ENCODE measurements around the gene PIK3C2B. TPM values are rescaled to one million over a fixed set of nuclear protein-coding genes. Genes with fewer than 3 reads are reported as not detected.

The PIK3C2B gene
- total and polyA plus RNA-seq, 4 donors: 2.8 to 14.9 (median 5.4) TPM

DNA sequence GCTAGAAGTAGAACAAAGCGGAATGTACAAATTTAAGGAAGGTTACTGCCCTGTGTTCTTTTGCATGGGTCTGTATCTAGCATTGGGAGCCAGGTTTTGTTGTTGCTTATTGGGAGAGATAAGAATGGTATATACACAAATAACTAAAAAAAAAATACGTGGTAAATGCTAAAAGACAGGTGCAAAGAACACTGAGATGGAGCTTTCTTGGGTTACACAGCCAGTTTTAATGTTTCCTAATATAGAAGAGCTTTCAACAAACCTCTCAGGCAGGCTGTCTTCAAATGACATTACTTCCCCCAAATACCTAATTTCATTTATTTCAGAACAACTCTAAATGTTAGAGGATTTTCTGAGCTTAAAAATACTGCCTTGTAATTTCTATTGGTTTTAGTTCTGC lies 20.2 kb upstream of the PIK3C2B start:
- no peak for DNase-seq (ENCODE audit: low spot score)
- Histone ChIP-seq H3K27me3 (ENCODE audit: control insufficient read depth in 4 of 4, insufficient read depth in 4 of 4, low read length in 3 of 4) (no peaks in the 10 kb centered on the region), H3K4me1 (ENCODE audit: control insufficient read depth in 4 of 4, insufficient read depth in 4 of 4, low read length in 3 of 4) (peaks cover 4 to 21% (median 9%) of the 10 kb centered on the region in 4 donors), H3K27ac (ENCODE audit: low read depth in 1 of 2, low read length in 2 of 2) (no peak overlapping the region), H3K9ac (ENCODE audit: low read depth in 1 of 2, low read length in 2 of 2) (no peak overlapping the region), H3K9me3 (ENCODE audit: control insufficient read depth in 4 of 4, low read length in 3 of 4) (no peaks in the 10 kb centered on the region), H3K4me3 (ENCODE audit: low read depth in 1 of 3, low read length in 3 of 3) (no peak overlapping the region), H3K36me3 (ENCODE audit: control insufficient read depth in 4 of 4, insufficient read depth in 3 of 4, low read depth in 1 of 4, low read length in 3 of 4) (peaks cover 0 to 10% (median 0%) of the 10 kb centered on the region in 4 donors)
- no peak for TF ChIP-seq FOXA2 (IDR thresholded peaks at IDR 0.05)
- TF ChIP-seq RXRA (IDR thresholded peaks at IDR 0.05): no peak
- no peak for TF ChIP-seq ATF3 (IDR thresholded peaks at IDR 0.05)
- TF ChIP-seq HNF4G (IDR thresholded peaks at IDR 0.05): no peak
- no peak for TF ChIP-seq EGR1 (IDR thresholded peaks at IDR 0.05; ENCODE audit: low read depth in 2 of 2)
- TF ChIP-seq SP1 (IDR thresholded peaks at IDR 0.05): no peak
- TF ChIP-seq, protein P1, sequence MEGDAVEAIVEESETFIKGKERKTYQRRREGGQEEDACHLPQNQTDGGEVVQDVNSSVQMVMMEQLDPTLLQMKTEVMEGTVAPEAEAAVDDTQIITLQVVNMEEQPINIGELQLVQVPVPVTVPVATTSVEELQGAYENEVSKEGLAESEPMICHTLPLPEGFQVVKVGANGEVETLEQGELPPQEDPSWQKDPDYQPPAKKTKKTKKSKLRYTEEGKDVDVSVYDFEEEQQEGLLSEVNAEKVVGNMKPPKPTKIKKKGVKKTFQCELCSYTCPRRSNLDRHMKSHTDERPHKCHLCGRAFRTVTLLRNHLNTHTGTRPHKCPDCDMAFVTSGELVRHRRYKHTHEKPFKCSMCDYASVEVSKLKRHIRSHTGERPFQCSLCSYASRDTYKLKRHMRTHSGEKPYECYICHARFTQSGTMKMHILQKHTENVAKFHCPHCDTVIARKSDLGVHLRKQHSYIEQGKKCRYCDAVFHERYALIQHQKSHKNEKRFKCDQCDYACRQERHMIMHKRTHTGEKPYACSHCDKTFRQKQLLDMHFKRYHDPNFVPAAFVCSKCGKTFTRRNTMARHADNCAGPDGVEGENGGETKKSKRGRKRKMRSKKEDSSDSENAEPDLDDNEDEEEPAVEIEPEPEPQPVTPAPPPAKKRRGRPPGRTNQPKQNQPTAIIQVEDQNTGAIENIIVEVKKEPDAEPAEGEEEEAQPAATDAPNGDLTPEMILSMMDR (IDR thresholded peaks at IDR 0.05; ENCODE audit: low read depth, low read length, missing input control): no peak
- TF ChIP-seq, protein P2, sequence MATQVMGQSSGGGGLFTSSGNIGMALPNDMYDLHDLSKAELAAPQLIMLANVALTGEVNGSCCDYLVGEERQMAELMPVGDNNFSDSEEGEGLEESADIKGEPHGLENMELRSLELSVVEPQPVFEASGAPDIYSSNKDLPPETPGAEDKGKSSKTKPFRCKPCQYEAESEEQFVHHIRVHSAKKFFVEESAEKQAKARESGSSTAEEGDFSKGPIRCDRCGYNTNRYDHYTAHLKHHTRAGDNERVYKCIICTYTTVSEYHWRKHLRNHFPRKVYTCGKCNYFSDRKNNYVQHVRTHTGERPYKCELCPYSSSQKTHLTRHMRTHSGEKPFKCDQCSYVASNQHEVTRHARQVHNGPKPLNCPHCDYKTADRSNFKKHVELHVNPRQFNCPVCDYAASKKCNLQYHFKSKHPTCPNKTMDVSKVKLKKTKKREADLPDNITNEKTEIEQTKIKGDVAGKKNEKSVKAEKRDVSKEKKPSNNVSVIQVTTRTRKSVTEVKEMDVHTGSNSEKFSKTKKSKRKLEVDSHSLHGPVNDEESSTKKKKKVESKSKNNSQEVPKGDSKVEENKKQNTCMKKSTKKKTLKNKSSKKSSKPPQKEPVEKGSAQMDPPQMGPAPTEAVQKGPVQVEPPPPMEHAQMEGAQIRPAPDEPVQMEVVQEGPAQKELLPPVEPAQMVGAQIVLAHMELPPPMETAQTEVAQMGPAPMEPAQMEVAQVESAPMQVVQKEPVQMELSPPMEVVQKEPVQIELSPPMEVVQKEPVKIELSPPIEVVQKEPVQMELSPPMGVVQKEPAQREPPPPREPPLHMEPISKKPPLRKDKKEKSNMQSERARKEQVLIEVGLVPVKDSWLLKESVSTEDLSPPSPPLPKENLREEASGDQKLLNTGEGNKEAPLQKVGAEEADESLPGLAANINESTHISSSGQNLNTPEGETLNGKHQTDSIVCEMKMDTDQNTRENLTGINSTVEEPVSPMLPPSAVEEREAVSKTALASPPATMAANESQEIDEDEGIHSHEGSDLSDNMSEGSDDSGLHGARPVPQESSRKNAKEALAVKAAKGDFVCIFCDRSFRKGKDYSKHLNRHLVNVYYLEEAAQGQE (IDR thresholded peaks at IDR 0.05): no peak
- no peak for TF ChIP-seq RAD21 (IDR thresholded peaks at IDR 0.05)
- 65% methylated on average over 2 of the region's 2 CpGs for WGBS

GRCh38 chr1:204513117-204513716 lies 18.6 kb upstream of the PIK3C2B start:
- 76% methylated on average over 15 of the region's 15 CpGs for whole genome bisulfite sequencing
- H3K27ac ChIP-seq (ENCODE audit: low read depth in 1 of 2, low read length in 2 of 2): peak overlapping the region in 1 of 2 donors; percentile 17
- TF ChIP-seq RXRA (IDR thresholded peaks at IDR 0.05) (no peak), FOXA2 (IDR thresholded peaks at IDR 0.05) (no peak), HNF4A (conservative IDR thresholded peaks at IDR 0.05) (no peak), YY1 (IDR thresholded peaks at IDR 0.05) (peak; percentile 95)
- TF ChIP-seq, protein P1 (IDR thresholded peaks at IDR 0.05; ENCODE audit: low read depth, low read length, missing input control): no peak

More at GRCh38 chr1:204513117-204513716, 18.6 kb upstream of the PIK3C2B start:
- no peaks in the 10 kb centered on the region for H3K9me3 ChIP-seq (ENCODE audit: control insufficient read depth in 4 of 4, low read length in 3 of 4)
- no peak overlapping the region for H3K9ac ChIP-seq (ENCODE audit: low read depth in 1 of 2, low read length in 2 of 2)
- H3K36me3 ChIP-seq (ENCODE audit: control insufficient read depth in 4 of 4, insufficient read depth in 3 of 4, low read depth in 1 of 4, low read length in 3 of 4): peaks cover 0 to 3% (median 0%) of the 10 kb centered on the region in 4 donors
- H3K4me1 ChIP-seq (ENCODE audit: control insufficient read depth in 4 of 4, insufficient read depth in 4 of 4, low read length in 3 of 4): peaks cover 4 to 16% (median 7%) of the 10 kb centered on the region in 4 donors
- DNase-seq (ENCODE audit: low spot score): no peak
- no peak overlapping the region for H3K4me3 ChIP-seq (ENCODE audit: low read depth in 1 of 3, low read length in 3 of 3)
- H3K27me3 ChIP-seq (ENCODE audit: control insufficient read depth in 4 of 4, insufficient read depth in 4 of 4, low read length in 3 of 4): no peaks in the 10 kb centered on the region
